ENCODE results near the gene TMC6. TPM values are rescaled to one million over a fixed set of nuclear protein-coding genes. Genes with fewer than 3 reads are reported as not detected.

The TMC6 gene
- total and polyA plus RNA-seq, 2 of the 13 experiments (the other 11 are each of a cell fraction or from before 2014, with no cell fraction given) = 48.4 to 99.1 TPM

GRCh38 chr17:78062596-78062995 lies 66.0 kb downstream of the TMC6 start:
- CTCF ChIA-PET (ENCODE audit: low intra/inter-chr PET ratio, low total read pairs) = no interaction called here

More at GRCh38 chr17:78062596-78062995, 66.0 kb downstream of the TMC6 start:
- H3K4me3 ChIP-seq (replicated peaks in 1 of 3; ENCODE audit: insufficient read depth in 1 of 3, low read depth in 2 of 3, low read length in 3 of 3) = no peak overlapping the region
- peaks cover 5% of the 10 kb centered on the region in 2 experiments; a peak in 4 of 5 replicates for H3K36me3 ChIP-seq (replicated peaks in 1 of 2; ENCODE audit: control insufficient read depth in 1 of 2, insufficient read depth in 2 of 2, low read length in 2 of 2)
- no peaks in the 10 kb centered on the region for H3K9me3 ChIP-seq (ENCODE audit: low read length)
- 96% methylated on average over 2 of the region's 2 CpGs for WGBS (ENCODE audit: low lambda C conversion rate)
- H4K20me1 ChIP-seq (ENCODE audit: insufficient read depth, low read length) = no peaks in the 10 kb centered on the region
- FAIRE-seq (no peak), DNase-seq (ENCODE audit: low spot score) (no peak), ATAC-seq (no peak)
- H3K27ac ChIP-seq (ENCODE audit: extremely low read length, insufficient read depth, low read length) = no peak overlapping the region
- POLR2A ChIA-PET = no interaction called here
- no TSS peak for BruUV-seq (replicated peaks)
- TF ChIP-seq ZNF543 (CRISPR knock-in tag; IDR thresholded peaks at IDR 0.05) (no peak), SRSF4 (IDR thresholded peaks at IDR 0.05; ENCODE audit: low read depth, low read length, poor library complexity, severe bottlenecking) (no peak), ZEB1 (IDR thresholded peaks at IDR 0.05; ENCODE audit: insufficient replicate concordance, low read depth) (no peak), NCOA5 (CRISPR knock-in tag; IDR thresholded peaks at IDR 0.05) (no peak), ZNF552 (CRISPR knock-in tag; IDR thresholded peaks at IDR 0.05; ENCODE audit: borderline replicate concordance) (no peak), NFE2 (CRISPR knock-in tag; IDR thresholded peaks at IDR 0.05) (no peak), MATR3 (CRISPR knock-in tag; IDR thresholded peaks at IDR 0.05) (no peak), ZNF382 (CRISPR knock-in tag; IDR thresholded peaks at IDR 0.05; ENCODE audit: borderline replicate concordance) (no peak), ONECUT2 (CRISPR knock-in tag; IDR thresholded peaks at IDR 0.05) (no peak), SNRNP70 (IDR thresholded peaks at IDR 0.05; ENCODE audit: low read depth, low read length) (no peak), ZNF460 (CRISPR knock-in tag; IDR thresholded peaks at IDR 0.05; ENCODE audit: borderline replicate concordance) (no peak), E2F1 (CRISPR knock-in tag; IDR thresholded peaks at IDR 0.05) (no peak), ZNF329 (CRISPR knock-in tag; IDR thresholded peaks at IDR 0.05; ENCODE audit: low read depth) (no peak), ZNF33A (CRISPR knock-in tag; IDR thresholded peaks at IDR 0.05; ENCODE audit: borderline replicate concordance) (no peak), BRCA1 (CRISPR knock-in tag; IDR thresholded peaks at IDR 0.05) (no peak)
- TF ChIP-seq, protein P1, sequence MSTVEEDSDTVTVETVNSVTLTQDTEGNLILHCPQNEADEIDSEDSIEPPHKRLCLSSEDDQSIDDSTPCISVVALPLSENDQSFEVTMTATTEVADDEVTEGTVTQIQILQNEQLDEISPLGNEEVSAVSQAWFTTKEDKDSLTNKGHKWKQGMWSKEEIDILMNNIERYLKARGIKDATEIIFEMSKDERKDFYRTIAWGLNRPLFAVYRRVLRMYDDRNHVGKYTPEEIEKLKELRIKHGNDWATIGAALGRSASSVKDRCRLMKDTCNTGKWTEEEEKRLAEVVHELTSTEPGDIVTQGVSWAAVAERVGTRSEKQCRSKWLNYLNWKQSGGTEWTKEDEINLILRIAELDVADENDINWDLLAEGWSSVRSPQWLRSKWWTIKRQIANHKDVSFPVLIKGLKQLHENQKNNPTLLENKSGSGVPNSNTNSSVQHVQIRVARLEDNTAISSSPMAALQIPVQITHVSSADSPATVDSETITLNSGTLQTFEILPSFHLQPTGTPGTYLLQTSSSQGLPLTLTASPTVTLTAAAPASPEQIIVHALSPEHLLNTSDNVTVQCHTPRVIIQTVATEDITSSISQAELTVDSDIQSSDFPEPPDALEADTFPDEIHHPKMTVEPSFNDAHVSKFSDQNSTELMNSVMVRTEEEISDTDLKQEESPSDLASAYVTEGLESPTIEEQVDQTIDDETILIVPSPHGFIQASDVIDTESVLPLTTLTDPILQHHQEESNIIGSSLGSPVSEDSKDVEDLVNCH (CRISPR knock-in tag; IDR thresholded peaks at IDR 0.05) = no peak
- TF ChIP-seq, protein P2, sequence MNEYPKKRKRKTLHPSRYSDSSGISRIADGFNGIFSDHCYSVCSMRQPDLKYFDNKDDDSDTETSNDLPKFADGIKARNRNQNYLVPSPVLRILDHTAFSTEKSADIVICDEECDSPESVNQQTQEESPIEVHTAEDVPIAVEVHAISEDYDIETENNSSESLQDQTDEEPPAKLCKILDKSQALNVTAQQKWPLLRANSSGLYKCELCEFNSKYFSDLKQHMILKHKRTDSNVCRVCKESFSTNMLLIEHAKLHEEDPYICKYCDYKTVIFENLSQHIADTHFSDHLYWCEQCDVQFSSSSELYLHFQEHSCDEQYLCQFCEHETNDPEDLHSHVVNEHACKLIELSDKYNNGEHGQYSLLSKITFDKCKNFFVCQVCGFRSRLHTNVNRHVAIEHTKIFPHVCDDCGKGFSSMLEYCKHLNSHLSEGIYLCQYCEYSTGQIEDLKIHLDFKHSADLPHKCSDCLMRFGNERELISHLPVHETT (CRISPR knock-in tag; conservative IDR thresholded peaks at IDR 0.05) = no peak
- H3K9ac ChIP-seq (ENCODE audit: insufficient read depth, low read depth, low read length) = no peak overlapping the region
- in situ Hi-C loops (cut with HindIII; ENCODE audit: extremely low pct_ligation_motif_present, low pct_unique_long_range_greater_than_20kb) (no loop called here), intact Hi-C loops (cut with micrococcal nuclease; ENCODE audit: unreplicated experiment) (no loop called here)
- H3K4me1 ChIP-seq (ENCODE audit: insufficient read depth, low read length) = no peaks in the 10 kb centered on the region
- H3K79me2 ChIP-seq (ENCODE audit: insufficient read depth, low read length) = no peaks in the 10 kb centered on the region
- H3K4me2 ChIP-seq (ENCODE audit: low read depth, low read length) = no peak overlapping the region
- H3K27me3 ChIP-seq (ENCODE audit: control insufficient read depth in 1 of 2, insufficient read depth in 2 of 2, low read length in 2 of 2) = no peaks in the 10 kb centered on the region
- no peak overlapping the region for H2AFZ ChIP-seq (ENCODE audit: low read length)

All from HepG2 (cell line).